HG03025 (cell line): ENCODE data around the gene FBLL1.
A peak's percentile ranks its signal among the peaks of the same experiment; 100 is the strongest.
"Not testable (repeated sequence)": the region's sequence is repeated elsewhere in the genome, so short reads cannot be mapped to it uniquely, and the experiment has no call there.

Experiments used
- ATAC-seq: cut with Tn5 transposase; IDR thresholded peaks from one replicate; pipeline ENCODE4 v1.9.1; 2021; ENCODE audit warnings: mild to moderate bottlenecking, moderate library complexity; ENCODE audit not compliant: unreplicated experiment, low FRiP score

The FBLL1 gene

GRCh38 chr5:168528521-168529373, at the start of gene FBLL1:
Gene FBLL1, plus strand, starts transcription at chr5:168529305. Its CDS starts 200 bp downstream, at chr5:168529505.
- ATAC-seq = no peak

DNA sequence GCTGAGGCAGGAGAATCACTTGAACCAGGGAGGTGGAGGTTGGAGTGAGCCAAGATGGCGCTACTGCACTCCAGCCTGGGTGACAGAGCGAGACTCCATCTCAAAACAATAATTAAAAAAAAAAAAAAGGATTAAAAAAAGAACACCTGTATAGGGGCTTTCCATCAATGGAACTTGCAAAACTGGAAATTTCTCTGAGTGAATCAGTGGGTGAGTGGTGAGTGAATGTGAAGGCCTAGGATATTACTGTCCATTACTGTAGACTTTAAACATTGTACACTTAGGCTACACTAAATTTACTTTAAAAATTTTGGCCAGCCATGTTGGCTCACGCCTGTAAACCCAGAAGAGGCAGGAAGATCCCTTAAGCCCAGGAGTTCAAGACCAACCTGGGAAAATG, 48.5 kb upstream of the FBLL1 start:
- no peak for ATAC-seq

GRCh38 chr5:168481330-168481788, 47.7 kb upstream of the FBLL1 start:
- peak; percentile 87 for ATAC-seq

DNA sequence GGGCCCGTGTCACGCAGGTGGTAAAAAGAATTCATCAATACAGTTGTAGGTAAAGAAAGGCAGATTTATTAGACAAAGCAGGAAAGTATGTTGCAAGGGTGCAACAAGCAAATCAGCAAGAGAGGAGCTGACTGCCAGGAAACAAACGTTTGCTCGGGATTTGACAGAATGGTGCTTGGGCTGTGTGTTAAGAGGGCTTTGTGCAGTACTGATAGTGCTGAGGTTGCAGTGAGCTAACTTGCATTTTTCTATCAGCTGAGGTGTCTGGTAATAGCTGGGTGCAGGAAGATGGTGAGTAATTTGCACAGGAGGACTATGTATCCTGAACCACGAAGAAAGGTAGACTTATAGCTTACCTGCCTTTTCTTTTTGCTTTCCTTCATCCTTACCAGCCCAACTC, 46.7 kb upstream of the FBLL1 start:
- ATAC-seq = no peak

- peak; percentile 83 for ATAC-seq
These were observed 42.8 kb upstream of the FBLL1 start, which contains the start of gene RARS1 for GRCh38 chr5:168486136-168486879. Gene RARS1, plus strand, starts transcription at chr5:168486471. Its CDS starts 28 bp downstream, at chr5:168486499.

DNA sequence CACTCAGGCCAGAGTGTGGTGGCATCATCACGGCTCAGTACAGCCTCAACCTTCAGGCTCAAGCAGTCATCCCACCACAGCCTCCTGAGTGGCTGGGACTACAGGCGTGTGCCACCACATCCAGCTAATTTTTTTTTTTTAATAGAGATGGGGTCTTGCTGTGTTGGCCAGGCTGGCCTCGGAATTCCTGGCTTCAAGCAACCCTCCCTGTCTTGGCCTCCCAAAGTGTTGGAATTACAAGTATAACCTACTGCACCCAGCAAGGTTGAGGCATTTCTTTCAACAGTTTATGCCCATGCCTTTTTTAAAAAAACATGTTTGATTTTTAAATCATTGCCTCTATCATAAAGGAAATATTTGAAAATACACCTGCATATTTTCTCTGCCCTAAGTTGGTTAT, 40.0 kb upstream of the FBLL1 start:
- no peak for ATAC-seq

- no peak for ATAC-seq
These were observed 35.0 kb upstream of the FBLL1 start for GRCh38 chr5:168494057-168494555.

GRCh38 chr5:168502563-168503237, 26.4 kb upstream of the FBLL1 start:
- ATAC-seq = no peak

DNA sequence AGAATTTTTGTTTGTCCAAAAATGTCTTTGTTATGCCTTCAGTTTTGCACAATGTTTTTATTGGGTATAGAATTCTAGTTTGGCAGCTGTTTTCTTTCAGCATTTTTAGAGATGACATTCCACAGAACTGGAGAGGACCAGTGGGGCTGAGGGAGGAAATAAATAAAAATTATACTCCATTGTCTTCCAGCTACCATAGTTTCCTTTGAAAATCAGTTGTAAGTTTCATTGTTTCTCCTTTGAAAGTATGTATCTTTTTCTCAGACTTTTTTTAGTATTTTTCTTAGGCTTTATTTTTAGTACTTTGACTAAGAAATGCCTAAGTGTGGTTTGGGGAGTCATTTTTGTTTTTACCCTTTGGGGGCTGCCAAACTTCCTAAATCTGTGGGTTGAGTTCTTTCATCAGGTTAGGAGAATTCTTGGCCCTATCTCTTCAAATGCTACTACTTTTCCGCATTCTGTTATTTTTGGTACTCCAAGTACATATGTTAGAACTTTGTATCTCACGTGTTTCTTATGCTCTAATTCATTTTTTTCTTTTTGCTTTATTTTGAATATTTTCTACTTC, 15.2 kb upstream of the FBLL1 start:
- ATAC-seq = no peak

- ATAC-seq = no peak
These were observed 3.2 kb upstream of the FBLL1 start for GRCh38 chr5:168525856-168526255.

DNA sequence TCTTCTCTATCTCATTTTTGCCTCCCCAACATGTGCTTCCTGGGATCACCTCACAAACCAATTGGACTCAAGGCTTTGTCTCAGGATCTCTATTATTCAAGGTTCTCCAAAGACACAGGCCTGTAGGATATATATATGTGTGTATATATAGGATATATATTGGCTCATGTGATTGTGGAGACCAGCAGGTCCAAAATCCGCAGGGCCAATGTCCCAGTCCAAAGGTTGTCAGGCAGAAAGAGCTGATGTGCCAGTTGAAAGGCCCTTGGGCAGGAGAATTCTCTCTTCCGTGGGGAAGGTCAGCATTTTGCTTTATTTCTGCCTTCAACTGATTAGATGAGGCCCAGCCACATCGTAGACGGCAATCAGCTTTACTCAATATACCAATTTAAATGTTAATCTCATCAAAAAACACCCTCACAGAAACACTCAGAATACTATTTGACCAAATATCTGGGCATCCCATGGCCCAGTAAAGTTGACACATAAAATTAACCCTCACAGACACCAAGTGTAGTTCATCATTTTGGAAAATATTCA, 1.3 kb upstream of the FBLL1 start:
- no peak for ATAC-seq

DNA sequence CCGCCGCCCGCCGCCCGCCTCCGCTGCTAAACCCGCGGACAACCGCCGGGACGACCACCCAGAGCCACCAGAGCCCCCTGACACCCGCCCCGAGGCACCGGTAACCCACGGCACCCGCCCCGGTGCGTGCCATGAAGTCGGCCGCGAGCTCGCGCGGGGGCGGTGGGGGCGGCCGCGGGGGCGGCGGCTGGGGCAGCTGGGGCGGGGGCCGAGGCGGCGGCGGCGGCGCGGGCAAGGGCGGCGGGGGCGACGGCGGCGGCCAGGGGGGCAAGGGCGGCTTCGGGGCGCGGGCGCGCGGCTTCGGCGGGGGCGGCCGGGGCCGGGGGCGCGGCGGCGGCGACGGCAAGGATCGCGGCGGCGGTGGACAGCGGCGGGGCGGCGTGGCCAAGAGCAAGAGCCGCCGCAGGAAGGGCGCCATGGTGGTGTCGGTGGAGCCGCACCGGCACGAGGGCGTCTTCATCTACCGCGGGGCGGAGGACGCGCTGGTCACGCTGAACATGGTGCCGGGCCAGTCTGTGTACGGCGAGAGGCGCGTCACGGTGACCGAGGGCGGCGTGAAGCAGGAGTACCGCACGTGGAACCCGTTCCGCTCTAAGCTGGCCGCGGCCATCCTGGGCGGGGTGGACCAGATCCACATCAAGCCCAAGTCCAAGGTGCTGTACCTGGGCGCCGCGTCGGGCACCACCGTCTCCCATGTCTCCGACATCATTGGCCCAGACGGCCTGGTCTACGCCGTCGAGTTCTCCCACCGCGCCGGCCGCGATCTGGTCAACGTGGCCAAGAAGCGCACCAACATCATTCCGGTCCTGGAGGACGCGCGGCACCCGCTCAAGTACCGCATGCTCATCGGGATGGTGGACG, 499 bp downstream of the FBLL1 start:
- ATAC-seq = no peak

DNA sequence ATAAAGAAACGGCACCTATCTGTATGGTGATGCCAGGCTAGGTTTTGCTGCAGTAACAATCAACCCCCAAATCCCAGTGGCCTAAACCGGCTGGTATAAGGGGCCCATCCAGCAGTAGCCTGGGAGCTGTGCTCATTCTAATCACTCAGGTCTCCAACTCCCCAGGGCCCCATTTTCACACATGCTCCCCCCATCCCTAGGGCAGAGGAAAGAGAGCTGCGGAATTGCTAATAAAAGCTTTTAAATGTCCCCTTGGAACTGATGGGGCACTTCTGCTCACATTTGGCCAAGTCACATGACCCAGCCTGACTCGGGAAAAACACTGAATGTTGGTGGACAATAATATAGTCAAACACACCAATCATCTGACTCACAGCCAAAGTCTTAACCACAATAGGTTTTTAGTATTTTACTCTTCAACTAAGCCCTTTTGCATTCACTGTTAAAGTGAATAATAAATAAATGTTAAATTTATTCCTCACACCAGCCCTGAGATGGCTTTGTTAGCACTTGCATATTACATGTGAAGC, 1.6 kb downstream of the FBLL1 start:
- no peak for ATAC-seq

- ATAC-seq = no peak
These were observed 2.1 kb downstream of the FBLL1 start for GRCh38 chr5:168531191-168531590.

GRCh38 chr5:168531987-168532864, 3.1 kb downstream of the FBLL1 start:
- ATAC-seq = no peak

DNA sequence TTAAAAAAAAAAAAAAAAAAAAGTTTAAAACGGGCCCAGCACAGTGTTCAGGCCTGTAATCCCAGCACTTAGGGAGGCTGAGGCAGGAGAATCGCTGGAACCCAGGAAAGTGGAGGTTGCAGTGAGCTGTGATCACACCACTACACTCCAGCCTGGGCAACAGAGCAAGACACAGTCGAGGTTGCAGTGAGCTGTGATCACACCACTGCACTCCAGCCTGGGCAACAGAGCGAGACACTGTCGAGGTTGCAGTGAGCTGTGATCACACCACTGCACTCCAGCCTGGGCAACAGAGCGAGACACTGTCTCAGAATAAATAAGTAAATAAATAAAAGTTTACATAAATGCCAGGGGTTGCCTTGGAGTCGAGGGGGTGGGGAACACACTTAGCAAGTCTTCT, 5.2 kb downstream of the FBLL1 start:
- not testable (repeated sequence) for ATAC-seq

DNA sequence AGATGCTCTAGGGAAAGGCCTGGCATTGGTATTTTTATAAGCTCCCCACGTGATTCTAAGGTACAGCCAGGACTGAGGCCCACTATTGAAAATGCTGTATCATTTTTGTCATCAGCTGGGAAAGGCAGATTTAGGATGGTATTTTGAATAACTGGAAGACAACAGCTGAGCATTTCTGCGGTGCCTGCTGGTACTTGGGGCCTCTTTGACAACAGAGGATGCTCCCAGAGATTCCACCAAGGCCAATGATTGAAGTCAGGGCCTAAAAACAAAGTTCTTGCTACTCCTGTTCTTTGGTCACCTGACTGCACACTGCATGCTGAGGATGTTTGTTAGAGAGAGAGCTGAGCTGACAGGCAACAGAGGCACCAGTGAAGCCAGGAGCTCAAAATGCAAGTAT, 8.1 kb downstream of the FBLL1 start:
- no peak for ATAC-seq

- ATAC-seq = no peak
These were observed 20.4 kb downstream of the FBLL1 start for GRCh38 chr5:168549554-168549953.
